GM23338 (cell line): Measurements from ENCODE around the gene PCSK5.

Experiments used
- EZH2 ChIP-seq: fragments of 200-600 bp; sonication (generic); IDR thresholded peaks from one replicate; pipeline ENCODE4 v1.8.0; 2017; ENCODE audit warnings: antibody characterized with exemption, mild to moderate bottlenecking, low read depth; ENCODE audit not compliant: unreplicated experiment
- TF ChIP-seq, protein P1 (sequence below), 2 experiments: fragments of 200-600 bp in 1 of 2; sonication (generic) in 1 of 2; conservative IDR thresholded peaks; 2 replicates each; pipeline versions ENCODE4 v1.5.1 to v1.6.1; 2016 to 2017; ENCODE audit warnings: antibody characterized with exemption in 2 of 2, low read depth in 2 of 2, mild to moderate bottlenecking in 2 of 2, moderate library complexity in 1 of 2

DNA sequence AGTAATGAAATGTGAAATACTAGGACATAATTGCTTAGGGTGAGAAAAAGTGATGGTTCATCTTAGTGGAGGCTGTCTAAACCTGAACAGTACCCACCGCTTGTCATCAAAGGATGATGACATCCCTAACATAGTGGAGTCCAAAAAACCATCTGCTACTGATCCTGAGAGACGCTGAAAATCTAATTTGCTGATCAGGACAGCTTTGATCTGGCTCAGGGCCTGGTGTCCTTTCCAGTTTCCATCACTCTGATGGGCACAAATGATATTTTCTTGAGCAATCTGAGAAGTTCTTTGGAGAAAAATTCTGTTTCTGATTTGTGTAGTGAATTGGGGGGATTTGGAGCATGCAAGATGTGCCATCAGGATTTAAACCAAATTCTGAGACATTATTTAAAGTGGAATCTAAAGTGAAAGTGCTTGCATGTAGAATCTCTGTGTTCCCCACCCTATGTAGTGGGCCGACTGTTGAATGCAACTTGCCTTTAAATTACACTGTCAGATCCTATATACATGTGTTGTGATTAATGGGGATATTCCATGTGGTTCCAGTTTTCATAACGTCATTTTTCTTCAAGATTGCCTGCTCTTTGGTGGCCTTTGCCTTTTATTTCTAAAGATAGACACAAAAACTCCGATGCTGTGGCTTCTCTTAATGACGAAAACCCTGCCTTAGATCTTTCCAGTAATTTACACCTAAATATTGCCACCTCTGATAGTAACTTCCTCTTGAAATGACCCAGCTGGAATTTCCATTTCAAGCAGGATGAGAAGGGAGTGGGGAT is 213.2 kb downstream of the PCSK5 start:
- TF ChIP-seq, protein P1, sequence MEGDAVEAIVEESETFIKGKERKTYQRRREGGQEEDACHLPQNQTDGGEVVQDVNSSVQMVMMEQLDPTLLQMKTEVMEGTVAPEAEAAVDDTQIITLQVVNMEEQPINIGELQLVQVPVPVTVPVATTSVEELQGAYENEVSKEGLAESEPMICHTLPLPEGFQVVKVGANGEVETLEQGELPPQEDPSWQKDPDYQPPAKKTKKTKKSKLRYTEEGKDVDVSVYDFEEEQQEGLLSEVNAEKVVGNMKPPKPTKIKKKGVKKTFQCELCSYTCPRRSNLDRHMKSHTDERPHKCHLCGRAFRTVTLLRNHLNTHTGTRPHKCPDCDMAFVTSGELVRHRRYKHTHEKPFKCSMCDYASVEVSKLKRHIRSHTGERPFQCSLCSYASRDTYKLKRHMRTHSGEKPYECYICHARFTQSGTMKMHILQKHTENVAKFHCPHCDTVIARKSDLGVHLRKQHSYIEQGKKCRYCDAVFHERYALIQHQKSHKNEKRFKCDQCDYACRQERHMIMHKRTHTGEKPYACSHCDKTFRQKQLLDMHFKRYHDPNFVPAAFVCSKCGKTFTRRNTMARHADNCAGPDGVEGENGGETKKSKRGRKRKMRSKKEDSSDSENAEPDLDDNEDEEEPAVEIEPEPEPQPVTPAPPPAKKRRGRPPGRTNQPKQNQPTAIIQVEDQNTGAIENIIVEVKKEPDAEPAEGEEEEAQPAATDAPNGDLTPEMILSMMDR (conservative IDR thresholded peaks at IDR 0.05; ENCODE audit: low read depth in 2 of 2): no peak
- TF ChIP-seq EZH2: no peak
